ENCODE results near the gene PAX4.

- TF ChIP-seq CTCF (IDR thresholded peaks at IDR 0.05) (no peak), POLR2A (IDR thresholded peaks at IDR 0.05) (no peak)
These were observed 35.5 kb upstream of the PAX4 start for GRCh38 chr7:127653396-127653795.

All from tibial nerve (tissue), 3 donors.